ENCODE measurements around the gene SEC63. TPM values are rescaled to one million over a fixed set of nuclear protein-coding genes. Genes with fewer than 3 reads are reported as not detected.

Gene SEC63
- total RNA-seq, 1 experiment from 2014 or later = 19.2 TPM

DNA sequence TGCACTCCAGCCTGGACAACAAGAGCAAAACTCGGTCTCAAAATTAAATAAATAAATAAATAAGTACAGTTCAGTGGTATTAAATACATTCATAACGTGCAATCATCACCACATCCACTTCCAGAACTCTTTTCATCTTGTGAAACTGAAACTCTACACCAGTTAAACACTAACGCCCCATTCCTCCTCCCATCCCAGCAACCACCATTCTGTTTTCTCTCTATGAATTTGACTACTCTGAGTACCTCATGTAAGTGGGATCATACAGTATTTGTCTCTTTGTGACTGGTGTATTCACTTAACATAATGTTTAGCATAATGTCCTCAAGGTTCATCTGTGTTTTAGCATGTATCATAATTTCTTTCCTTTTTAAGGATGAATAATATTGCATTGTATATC is 104.8 kb downstream of the SEC63 start:
- H3K4me3 ChIP-seq = no peak overlapping the region
- H3K9me3 ChIP-seq = no peaks in the 10 kb centered on the region
- no peaks in the 10 kb centered on the region for H3K36me3 ChIP-seq
- H3K27me3 ChIP-seq = no peaks in the 10 kb centered on the region
- DNase-seq = no peak

DNA sequence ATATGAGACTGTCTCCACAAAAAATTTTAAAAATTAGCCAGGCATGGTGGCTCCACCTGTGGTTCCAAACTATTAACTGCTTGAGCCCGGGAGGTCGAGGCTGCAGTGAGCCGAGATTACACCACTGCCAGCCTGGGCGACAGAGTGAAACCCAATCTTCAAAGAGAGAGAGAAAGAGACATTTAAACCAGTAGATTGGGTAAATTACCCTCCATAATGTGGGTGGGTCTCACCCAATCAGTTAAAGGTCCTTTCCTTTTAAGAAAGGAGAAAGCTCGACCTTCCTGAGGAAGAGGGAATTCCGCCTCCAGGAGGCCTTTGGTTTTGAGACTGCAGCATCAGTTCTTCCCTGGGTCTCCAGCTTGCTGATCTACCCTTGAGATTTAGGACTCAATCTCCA is 108.7 kb downstream of the SEC63 start:
- no peaks in the 10 kb centered on the region for H3K9me3 ChIP-seq
- DNase-seq = no peak
- no peaks in the 10 kb centered on the region for H3K36me3 ChIP-seq
- no peak overlapping the region for H3K4me3 ChIP-seq
- no peaks in the 10 kb centered on the region for H3K27me3 ChIP-seq

DNA sequence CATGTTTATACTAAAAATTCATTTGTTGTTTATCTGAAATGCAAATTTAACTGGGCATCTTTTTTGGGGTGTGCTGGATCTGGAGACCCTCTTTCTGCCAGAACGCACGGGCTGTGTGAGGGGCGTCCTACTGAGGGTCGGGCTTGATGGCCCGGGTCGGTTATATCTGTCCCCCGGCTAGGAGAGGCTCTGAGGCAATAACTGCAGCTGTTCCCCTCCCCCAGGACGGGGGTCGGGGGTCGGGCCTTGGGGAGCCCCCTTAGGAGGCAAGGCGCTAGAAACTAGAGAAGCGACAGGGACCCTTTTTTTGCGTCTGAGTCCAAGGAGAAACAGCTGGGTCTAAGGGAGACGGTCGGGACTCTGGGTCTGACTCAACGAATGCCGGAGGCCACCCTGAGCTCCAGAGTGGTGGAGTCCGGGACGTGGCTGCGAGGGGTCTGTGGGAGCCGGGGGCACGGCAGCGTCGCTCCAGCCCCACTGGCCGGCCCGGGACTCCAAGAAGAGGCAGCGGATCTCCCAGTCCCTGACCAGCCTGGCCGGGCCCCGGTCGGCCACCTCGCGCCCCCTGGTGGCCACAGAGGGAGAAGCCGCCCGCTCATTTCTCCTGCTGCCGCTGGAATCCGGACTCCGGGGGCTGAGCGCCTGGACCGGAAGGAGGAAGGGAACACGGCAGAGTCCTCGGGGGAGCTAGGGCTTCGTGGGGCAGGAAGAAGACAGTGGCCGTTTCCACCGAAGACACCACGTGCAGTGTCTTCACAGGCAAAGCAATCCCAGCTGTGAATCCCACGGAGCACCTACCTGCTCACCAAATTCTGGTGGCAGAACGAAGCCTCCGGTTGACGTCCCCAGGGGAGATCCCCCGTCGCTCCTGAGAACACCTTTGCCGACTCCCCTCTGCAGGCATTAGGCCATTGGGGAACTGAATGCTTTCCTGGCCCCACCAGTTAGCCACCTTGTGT is 109.9 kb downstream of the SEC63 start:
- Histone ChIP-seq H3K4me3 (peak overlapping the region; percentile 48), H3K36me3 (no peaks in the 10 kb centered on the region), H3K27me3 (no peaks in the 10 kb centered on the region), H3K9me3 (no peaks in the 10 kb centered on the region)
- DNase-seq = peak; percentile 80

DNA sequence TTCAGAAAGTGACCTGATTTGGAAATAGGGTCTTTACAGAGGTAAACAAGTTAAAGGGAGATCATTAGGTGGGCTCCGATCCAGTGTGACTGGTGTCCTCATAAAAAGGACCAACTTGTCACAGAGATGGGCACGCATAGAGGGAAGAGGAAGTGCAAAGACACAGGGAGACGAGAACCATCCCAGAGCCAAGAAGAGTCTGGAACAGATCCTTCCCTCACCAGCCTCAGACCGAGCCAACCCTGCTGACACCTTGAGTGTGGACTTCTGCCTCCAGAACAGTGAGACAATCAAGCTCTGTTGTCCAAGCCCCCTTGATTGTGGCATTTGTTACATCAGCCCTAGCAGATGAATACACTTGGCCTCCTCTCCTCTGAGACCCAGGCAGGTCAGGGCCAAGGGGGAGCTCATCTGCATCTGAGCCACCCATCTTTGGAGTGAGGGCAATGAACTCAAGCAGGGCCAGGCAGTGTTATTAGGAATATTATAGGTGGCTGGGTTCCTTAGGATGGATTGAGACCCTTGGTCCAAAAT is 111.7 kb downstream of the SEC63 start:
- Histone ChIP-seq H3K27me3 (no peaks in the 10 kb centered on the region), H3K4me3 (no peak overlapping the region), H3K36me3 (no peaks in the 10 kb centered on the region), H3K9me3 (no peaks in the 10 kb centered on the region)
- no peak for DNase-seq

DNA sequence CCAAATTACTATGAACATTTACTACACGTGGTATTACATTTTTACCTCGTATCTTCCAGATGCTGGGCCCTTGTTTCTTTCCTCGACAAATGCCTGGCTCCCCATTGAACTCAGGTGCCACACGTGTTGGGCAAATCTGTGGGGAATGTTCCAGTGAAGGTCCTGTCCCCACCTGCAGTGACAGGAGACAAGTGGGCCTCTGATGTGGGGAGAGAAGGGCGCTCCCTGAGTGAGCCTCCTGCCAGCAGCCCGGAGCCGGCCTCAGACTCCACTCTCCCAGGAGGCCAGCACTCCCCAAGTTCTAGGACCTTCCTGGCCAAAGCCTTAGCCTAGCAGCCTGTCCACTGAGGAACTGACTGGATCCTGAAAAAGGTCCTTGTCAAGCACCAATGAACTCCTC is 112.2 kb downstream of the SEC63 start:
- Histone ChIP-seq H3K27me3 (no peaks in the 10 kb centered on the region), H3K4me3 (no peak overlapping the region), H3K9me3 (no peaks in the 10 kb centered on the region), H3K36me3 (no peaks in the 10 kb centered on the region)
- no peak for DNase-seq

DNA sequence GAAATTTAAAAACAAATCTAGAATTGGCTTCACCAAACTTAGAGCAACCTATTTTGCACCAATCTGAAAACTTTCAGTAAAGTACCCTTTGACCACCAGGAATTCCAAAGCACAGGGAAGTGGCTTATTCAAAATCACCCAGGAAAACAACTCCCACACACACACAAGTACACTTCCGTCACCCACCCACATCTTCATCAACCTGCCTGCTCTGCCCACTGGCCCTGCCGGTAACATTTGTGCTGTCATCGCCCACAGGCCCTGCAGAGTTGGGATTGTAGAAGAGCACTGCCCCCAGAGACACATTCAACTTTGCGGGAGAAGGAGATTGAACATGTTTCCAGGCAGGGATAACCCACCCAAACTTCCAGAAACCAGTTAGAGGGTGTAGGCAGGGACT is 114.6 kb downstream of the SEC63 start:
- no peaks in the 10 kb centered on the region for H3K36me3 ChIP-seq
- no peaks in the 10 kb centered on the region for H3K9me3 ChIP-seq
- H3K27me3 ChIP-seq = no peaks in the 10 kb centered on the region
- no peak overlapping the region for H3K4me3 ChIP-seq
- DNase-seq = no peak

DNA sequence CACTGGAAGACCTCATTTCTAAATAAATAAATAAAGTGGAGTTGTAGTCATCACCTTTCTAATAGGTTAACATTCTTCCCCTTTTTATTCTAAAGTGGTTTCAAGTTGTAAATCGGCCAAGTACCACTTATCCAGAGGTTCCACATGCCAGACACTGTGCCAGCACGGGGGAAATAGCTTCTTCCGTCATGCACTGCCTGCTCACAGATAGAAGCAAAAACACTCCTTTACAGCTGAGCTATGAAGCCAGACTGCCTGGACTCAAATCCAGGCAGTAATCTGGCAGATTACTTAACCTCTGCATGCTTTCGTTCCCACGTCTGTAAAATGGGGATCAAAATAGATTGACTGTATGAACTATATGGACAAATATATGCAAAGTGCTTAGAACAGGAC is 116.7 kb downstream of the SEC63 start:
- Histone ChIP-seq H3K9me3 (no peaks in the 10 kb centered on the region), H3K27me3 (no peaks in the 10 kb centered on the region), H3K4me3 (no peak overlapping the region), H3K36me3 (no peaks in the 10 kb centered on the region)
- DNase-seq = no peak

DNA sequence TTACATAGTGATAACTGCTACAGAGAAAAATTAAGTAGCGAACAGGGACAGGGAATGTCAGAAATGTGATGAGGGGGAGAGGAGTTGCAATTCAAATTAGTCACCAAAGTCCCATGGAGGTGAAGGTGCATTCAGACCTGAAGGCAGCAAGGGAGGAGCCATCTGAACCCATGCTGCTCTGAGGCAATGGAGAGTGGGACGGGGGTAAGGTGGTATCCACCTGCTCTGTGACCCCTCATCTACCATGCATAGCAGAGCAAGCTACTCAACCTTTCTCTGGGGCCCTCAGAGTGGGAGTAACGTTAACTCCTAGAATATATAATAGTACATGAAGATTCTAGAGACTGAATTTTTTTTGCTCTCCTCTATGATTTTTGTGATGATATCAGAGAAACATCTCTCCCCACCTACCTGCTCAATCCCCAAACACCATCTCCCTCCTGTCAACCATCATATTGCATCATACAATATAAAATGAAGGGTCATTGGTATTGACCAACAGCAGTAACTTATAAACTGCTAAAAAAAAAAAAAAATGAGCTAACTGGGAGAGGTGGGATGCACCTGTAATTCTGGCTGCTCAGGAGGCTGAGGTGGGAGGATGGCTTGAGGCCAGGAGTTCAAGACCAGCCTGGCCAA is 117.3 kb downstream of the SEC63 start:
- DNase-seq = no peak
- no peaks in the 10 kb centered on the region for H3K36me3 ChIP-seq
- H3K9me3 ChIP-seq = no peaks in the 10 kb centered on the region
- H3K4me3 ChIP-seq = no peak overlapping the region
- H3K27me3 ChIP-seq = no peaks in the 10 kb centered on the region

DNA sequence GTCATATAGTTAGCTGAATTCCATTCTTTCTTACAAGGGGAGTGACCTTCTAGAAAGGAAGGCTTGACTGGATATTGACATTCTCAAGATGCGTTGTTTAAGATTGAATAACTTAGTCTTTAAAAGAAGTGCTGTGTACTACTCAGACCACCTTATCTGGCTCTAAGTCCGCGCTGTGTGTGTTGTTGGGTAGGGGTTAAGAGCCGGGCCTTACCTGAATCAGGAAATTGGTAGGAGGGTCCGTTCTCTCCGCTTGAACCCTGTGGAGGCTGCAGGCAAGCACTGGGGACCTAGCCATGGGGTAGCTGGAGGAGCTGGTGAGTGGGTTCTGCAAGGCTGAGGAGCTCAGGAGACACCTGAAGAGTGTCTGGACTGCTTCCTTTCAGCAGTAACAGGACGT is 124.9 kb downstream of the SEC63 start:
- no peak overlapping the region for H3K4me3 ChIP-seq

DNA sequence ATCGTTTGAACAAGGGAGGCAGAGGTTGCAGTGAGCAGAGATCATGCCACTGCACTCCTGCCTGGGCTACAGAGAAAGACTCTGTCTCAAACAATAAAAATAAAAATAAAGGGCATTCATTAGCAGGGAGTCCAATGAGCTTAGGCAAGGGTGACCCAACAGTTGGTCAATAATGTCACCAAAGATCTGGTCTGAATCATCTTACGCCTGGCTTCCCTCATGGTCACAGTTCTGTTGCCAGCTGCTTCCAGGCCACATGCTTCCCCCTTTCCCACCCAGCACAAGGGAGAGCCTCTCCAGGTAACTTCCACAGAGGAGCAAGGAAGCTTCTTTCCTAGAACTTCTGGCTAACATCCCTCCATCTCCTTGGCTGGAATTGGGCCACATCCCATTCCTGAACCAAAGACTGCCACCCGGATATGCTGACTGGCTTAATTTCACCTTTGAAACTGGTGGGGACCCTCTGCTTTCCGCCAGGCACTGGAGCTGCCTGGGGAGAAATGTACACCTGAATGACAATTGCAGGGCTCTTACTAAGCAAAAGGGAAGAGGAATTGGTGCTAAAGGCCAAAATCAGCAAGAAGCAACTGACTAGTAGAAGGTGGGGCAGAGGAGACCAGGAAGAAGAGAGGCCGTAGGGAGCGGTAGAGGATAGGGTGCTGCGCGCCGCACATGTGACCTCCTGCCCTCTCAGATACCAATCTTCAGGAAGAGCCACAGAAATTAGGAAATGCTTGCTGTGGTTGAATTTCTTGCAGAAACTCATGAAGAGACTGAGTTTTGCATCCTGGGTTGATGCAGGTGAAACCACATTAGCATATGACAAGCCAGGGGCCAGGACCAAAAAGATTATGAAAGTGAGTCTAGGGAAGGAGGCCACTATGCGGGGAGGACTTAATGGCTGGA is 125.6 kb downstream of the SEC63 start:
- Histone ChIP-seq H3K36me3 (no peaks in the 10 kb centered on the region), H3K27me3 (no peaks in the 10 kb centered on the region), H3K4me3 (no peak overlapping the region), H3K9me3 (no peaks in the 10 kb centered on the region)
- no peak for DNase-seq

More for the DNA sequence above, 124.9 kb downstream of the SEC63 start:
- DNase-seq = no peak
- Histone ChIP-seq H3K9me3 (no peaks in the 10 kb centered on the region), H3K36me3 (no peaks in the 10 kb centered on the region), H3K27me3 (no peaks in the 10 kb centered on the region)

DNA sequence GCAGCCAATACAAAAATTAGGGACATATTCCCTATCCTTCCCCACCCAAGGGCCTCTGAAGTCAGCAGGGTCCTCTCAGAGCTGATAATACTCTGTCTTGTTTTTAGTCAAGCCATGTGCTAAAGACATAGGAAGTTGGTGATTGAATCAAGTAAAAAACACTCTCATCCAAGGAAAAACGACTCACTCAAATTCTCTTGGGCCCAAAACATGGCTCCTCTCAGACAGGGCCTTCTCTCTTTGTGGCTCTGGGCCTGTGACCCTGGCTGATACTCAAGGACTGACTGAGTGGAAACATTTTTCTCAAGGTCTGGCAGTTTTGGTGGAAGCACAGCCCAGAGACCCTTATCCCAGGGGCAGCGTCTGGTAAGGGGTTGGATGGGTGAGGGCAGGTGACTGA is 127.9 kb downstream of the SEC63 start:
- Histone ChIP-seq H3K27me3 (no peaks in the 10 kb centered on the region), H3K36me3 (no peaks in the 10 kb centered on the region), H3K4me3 (no peak overlapping the region), H3K9me3 (no peaks in the 10 kb centered on the region)
- no peak for DNase-seq

DNA sequence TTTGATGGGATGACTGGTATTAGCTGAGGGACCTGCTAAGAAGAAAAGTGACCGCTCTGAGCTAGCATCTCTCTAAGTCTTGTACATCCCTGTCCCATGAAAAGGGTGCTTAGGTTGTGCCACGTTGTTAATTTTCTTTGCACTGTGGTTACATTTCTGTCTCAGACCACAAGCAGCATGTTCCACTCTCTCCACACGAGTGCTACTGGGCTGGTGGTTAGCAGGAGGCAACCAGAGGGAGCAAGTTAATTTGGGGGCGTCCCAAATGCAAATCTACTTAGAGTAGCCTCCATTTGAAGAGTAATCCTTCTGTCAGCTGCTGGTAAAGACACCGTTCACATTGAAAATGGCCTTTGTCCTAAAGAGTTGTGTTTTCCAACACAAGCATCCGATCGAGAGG is 130.5 kb downstream of the SEC63 start:
- H3K9me3 ChIP-seq = no peaks in the 10 kb centered on the region
- no peaks in the 10 kb centered on the region for H3K27me3 ChIP-seq
- H3K4me3 ChIP-seq = no peak overlapping the region
- H3K36me3 ChIP-seq = no peaks in the 10 kb centered on the region
- DNase-seq = no peak

DNA sequence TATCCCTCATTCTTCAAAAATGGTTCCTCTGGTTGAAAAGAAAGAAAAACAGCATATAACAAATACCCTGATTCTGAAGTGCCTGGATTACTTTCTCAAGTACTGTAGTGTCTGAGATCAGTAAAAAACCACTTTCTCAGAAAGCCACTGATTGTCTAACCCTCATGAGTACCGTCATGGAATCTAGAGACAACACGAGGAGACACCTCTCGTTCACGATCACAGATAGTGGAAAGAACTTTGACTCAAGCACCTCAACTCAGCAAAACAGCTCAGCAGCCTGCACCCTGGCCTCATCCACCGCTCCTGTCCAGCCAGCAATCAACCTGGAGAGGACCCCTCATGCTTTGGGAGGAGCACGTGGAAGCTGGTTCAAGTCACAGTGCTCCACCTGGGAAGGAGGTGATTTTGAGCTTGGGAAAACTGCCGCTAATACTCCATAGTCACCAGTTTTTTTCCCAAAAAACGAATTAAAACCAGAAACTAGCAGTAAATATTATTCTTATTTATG is 134.9 kb downstream of the SEC63 start:
- H3K27me3 ChIP-seq = no peaks in the 10 kb centered on the region
- no peak overlapping the region; the same call in 1 of the 2 replicates for H3K4me3 ChIP-seq
- no peak for DNase-seq
- no peaks in the 10 kb centered on the region for H3K9me3 ChIP-seq
- H3K36me3 ChIP-seq = no peaks in the 10 kb centered on the region

DNA sequence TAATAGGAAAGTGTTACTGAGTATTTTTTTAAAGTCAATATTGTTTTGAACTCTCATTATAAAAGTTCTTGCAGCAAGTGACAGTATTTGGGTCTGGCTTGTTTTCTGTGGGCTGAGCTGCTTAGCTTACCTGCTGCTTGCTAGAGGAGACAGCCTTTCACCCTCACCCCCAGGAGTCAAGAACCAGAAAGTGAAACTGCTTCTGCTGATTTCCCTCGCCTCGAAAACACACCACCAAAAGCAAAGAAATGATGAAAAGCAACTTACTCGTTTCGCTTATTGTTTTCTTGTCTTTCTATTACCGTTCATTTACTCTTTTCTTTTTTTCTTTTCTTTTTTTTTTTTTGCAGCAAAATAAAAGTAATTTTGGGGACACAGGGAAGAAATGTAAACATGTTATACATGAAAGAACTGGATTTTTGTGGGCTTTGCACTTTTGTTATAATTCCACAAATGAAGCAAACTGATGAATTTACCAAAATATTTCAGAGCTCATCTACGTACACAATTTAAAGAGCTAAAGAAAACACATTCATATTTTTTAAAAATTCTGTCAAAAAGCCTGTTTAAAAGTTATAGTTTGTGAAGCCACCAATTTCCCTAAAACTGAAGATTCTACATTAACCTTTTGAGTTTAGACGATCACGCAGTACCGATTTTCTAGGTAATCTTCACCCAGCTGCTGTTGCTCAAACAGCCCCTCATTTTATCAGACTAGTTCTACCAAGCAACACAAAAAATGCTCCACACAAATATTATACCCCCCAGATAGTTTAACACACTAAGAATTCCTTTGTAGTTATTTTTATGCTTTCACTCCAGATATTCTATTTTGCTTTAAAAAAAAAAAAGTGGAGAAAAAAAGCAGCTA is 135.6 kb downstream of the SEC63 start:
- Histone ChIP-seq H3K36me3 (no peaks in the 10 kb centered on the region), H3K27me3 (no peaks in the 10 kb centered on the region), H3K9me3 (no peaks in the 10 kb centered on the region), H3K4me3 (peak overlapping the region; percentile 35)
- no peak for DNase-seq

DNA sequence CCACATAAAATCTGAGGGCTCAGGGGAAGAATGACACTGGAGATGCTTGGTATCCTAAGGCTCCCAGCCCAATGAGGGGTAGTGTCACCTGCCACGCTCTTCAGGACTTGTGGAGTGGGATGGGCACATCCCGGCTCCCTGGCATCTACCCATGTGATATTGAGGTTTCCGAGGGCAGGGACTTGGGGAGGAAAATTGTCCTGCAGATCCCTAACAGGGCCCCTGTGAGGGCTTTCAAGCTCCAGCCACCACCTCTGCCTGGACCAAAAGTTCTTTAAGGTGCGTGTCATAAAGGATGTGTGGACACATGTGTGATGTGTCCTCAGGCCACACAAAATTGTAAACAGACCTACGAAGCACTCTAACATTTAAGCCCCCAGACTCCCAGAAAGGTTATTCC is 136.4 kb downstream of the SEC63 start:
- no peak for DNase-seq
- Histone ChIP-seq H3K4me3 (no peak overlapping the region), H3K36me3 (no peaks in the 10 kb centered on the region), H3K27me3 (no peaks in the 10 kb centered on the region), H3K9me3 (no peaks in the 10 kb centered on the region)

Measured in MG63 (cell line).